Mammary epithelial cell (primary cell): Measurements from ENCODE around the gene COL19A1.

ENCODE experiments used
- EZH2 ChIP-seq: IDR thresholded peaks from 2 replicates; pipeline ENCODE4 v1.6.1; 2012; ENCODE audit warnings: low read length, inconsistent platforms, borderline replicate concordance
- TF ChIP-seq, protein P1 (sequence below), 2 donors: IDR thresholded peaks in 1 of 2; conservative IDR thresholded peaks in 1 of 2; 2 replicates each; pipeline ENCODE4 v1.5.1; 2011 to 2012; ENCODE audit warnings: inconsistent platforms in 2 of 2, low read length in 2 of 2, mild to moderate bottlenecking in 2 of 2, control low read depth in 1 of 2, low read depth in 1 of 2; ENCODE audit not compliant: insufficient read depth in 1 of 2; ENCODE audit errors: extremely low read depth in 1 of 2

DNA sequence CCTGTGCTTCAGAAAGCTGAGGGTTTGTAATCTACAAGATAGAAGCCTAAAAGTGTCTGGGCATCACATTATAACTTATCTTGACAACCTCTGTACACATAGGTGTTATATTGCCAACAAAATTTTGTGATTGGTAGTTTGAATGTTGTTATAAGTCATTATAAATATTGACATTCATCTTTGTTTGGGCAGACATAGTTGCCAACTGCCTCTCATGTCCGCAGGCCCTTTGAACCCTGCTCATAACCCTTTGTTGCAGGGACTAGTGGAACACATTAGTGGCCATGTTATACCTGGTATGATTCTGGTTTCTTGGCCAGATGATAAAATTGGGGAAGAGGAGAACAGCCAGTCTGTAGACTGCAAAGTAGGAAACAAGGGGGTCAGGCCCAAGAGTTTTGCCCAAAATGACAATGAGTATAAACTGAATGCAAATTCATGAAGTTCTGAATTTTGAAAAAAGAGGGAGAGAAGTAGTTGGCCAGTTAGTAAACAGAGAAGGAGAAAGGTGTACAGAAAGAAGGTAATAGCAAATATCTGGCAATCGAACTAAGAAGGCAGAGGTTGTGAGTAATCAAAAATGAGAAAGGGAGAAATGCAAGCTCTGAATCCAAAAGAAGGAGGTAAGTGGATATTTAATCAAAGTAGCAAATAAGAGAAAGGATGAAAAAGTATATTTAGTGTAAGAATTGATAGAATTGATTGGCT, 48.0 kb upstream of the COL19A1 start:
- TF ChIP-seq, protein P1, sequence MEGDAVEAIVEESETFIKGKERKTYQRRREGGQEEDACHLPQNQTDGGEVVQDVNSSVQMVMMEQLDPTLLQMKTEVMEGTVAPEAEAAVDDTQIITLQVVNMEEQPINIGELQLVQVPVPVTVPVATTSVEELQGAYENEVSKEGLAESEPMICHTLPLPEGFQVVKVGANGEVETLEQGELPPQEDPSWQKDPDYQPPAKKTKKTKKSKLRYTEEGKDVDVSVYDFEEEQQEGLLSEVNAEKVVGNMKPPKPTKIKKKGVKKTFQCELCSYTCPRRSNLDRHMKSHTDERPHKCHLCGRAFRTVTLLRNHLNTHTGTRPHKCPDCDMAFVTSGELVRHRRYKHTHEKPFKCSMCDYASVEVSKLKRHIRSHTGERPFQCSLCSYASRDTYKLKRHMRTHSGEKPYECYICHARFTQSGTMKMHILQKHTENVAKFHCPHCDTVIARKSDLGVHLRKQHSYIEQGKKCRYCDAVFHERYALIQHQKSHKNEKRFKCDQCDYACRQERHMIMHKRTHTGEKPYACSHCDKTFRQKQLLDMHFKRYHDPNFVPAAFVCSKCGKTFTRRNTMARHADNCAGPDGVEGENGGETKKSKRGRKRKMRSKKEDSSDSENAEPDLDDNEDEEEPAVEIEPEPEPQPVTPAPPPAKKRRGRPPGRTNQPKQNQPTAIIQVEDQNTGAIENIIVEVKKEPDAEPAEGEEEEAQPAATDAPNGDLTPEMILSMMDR (conservative IDR thresholded peaks at IDR 0.05 in 1 of 2, IDR thresholded peaks at IDR 0.05 in 1 of 2; ENCODE audit: extremely low read depth in 1 of 2, insufficient read depth in 1 of 2, low read depth in 1 of 2, low read length in 2 of 2), result no peak
- no peak for TF ChIP-seq EZH2
